A549 treated with dexamethasone at 1 μM for 4 hours (cell line): Measurements from ENCODE around the gene FAM120A. TPM values are rescaled to one million over a fixed set of nuclear protein-coding genes. Genes with fewer than 3 reads are reported as not detected.

ENCODE experiments used
- total RNA-seq: library from RNA; stranded (reverse); fragments of 200-300 nt; extraction: Qiagen RNA extraction; gene quantifications from 5 replicates; pipeline ENCODE4 v1.2.3, GENCODE V29; 2022

The FAM120A gene, protein sequence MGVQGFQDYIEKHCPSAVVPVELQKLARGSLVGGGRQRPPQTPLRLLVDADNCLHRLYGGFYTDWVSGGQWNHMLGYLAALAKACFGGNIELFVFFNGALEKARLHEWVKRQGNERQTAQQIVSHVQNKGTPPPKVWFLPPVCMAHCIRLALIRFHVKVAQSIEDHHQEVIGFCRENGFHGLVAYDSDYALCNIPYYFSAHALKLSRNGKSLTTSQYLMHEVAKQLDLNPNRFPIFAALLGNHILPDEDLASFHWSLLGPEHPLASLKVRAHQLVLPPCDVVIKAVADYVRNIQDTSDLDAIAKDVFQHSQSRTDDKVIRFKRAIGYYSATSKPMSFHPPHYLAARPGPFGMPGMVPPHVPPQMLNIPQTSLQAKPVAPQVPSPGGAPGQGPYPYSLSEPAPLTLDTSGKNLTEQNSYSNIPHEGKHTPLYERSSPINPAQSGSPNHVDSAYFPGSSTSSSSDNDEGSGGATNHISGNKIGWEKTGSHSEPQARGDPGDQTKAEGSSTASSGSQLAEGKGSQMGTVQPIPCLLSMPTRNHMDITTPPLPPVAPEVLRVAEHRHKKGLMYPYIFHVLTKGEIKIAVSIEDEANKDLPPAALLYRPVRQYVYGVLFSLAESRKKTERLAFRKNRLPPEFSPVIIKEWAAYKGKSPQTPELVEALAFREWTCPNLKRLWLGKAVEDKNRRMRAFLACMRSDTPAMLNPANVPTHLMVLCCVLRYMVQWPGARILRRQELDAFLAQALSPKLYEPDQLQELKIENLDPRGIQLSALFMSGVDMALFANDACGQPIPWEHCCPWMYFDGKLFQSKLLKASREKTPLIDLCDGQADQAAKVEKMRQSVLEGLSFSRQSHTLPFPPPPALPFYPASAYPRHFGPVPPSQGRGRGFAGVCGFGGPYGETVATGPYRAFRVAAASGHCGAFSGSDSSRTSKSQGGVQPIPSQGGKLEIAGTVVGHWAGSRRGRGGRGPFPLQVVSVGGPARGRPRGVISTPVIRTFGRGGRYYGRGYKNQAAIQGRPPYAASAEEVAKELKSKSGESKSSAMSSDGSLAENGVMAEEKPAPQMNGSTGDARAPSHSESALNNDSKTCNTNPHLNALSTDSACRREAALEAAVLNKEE
- total RNA-seq = 69.3 to 98.4 TPM (median 95.2 TPM) in 5 replicates

DNA sequence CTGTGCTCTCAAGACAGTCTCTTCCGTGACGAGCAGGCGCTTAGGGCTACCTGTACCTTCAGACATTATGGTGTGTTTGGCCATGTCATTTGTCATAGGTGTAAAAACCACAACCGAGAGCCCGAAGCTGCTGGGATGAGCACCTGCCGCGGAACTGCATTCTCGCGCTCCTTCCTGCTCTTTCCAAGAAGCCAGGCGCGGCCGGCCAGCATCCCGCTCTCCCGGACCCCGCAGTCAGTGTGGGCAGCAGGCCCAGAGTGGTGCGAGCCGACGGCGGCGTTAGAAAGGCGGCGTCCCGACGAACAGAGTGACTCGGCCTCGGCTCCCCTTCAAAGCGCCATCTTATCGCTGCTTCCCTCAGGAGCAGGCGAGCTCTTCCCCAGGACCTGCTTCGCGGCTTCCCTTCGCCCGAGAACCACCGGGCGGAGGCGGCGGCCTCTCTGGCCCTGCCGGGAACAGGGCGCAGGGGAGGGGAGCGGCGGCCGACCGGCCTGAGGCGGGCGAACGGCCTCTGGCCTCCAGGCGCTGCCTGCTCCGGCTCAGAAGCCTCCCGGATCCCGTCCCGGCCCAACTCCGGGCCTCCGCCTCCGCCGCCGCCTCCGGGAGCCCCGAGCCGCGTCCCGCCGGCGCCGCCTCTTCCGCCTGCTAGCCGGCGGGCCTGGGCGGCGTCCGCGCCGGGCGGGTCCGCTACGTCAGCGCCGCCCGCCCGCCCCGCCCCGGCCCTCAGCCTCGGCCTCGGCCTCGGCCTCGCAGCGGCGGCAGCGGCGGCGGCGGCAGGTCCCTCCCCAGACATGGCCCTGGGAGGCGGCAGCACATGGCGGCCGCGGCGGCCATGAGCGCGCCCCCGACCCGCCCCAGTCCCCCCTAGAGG, at the start of gene FAM120A:
Gene FAM120A, plus strand, starts transcription at position 741 of the 871 bp plus-strand sequence. CDS start 231 bp downstream, outside the sequence.

DNA sequence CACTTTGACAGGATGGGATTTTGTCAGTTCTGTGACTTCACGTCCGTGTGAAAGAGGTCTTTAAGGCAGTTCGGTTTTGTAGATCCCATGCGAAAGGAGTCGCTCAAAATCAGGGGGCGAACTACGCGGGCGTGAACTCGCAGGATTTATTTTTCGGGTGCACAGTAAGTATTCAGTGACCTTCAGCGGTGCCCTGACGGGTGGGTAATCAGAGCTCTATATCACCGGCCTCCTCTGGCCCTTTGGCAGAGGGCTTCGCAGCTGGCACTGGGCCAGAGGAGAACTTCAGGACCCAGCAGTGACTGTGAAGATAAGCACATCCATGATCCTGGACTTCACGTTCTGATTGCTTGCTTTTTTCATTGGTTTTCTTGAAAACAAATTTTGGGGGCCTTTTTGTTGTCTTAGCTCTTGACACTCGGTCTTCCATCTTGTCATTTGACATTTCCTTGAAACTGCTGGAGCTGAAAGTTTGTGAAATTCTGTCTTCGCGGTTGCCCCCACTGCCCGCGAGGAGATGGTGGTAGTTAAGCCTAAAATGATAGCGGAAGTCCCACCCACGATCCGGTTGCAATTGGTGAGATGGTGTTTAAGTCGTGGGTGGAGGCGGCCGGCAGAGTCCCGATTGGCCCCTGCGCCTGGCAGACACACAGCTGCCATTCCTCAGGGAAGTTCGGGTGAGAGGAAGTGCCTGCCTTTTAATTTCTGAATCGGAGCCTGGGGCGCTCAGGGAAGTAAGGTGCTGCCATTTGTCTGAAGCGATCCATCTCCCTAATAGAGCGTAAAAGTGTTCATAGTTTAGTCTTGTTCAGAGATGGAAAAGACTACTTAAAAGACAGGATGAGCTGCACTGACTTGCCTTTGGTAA, 1.8 kb downstream of the FAM120A start, which contains the start of gene FAM120AOS:
Gene FAM120AOS, minus strand, starts transcription at position 535 of the 868 bp plus-strand sequence. CDS start 872 bp downstream, outside the sequence.

DNA sequence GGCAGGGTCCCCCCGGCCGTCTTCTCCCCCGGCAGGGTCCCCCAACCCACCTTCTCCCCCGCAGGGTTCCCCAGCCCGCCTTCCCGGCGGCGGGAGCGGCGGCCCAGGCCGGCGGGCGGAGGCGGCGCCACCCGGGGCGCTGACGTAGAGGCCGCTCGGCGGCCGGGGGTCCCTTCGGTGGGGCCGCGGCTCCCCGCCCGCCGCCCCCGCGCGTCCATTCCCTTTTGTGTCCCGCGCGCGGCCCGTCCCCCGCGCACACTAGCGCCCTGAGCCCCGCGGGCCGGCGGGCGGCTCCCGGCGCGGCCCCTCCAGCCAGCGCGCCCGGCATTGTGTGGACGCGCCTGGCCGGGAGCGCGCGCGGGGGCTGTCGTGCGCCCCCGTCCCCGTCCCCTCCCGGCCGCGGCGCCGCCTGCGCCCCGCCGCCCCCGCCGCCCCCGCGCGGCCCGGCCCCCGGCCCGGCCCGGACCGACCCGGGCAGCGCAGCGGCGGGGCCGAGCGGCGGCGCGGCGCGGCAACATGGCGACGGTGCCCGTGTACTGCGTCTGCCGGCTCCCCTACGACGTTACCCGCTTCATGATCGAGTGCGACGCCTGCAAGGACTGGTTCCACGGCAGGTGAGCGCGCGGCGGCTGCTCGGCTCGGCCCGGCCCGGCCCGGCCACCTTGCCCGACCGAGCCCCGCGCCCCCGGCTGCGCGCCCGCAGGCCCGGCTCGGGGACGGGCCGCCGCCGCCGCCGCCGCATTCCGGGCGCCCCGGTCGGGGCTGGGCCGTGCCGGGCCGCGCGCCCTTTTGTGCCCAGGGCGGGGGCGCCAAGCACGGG, 125.0 kb downstream of the FAM120A start, which contains the start of gene PHF2:
Gene PHF2, plus strand, starts transcription at position 327 of the 820 bp plus-strand sequence. Its CDS starts 190 bp downstream, at position 517.

Other genes with a start within 250 kb of the FAM120A start
- 44.4 to 50.3 TPM (median 49.4 TPM) in 5 replicates for gene FAM120AOS, start 1.9 kb downstream of the FAM120A start, total RNA-seq
- gene PHF2, start 124.9 kb downstream of the FAM120A start, total RNA-seq = 12.1 to 19.6 TPM (median 19.1 TPM) in 5 replicates